K562 (cell line): ENCODE results near the gene ARHGAP26. TPM values are rescaled to one million over a fixed set of nuclear protein-coding genes. Genes with fewer than 3 reads are reported as not detected.

Experiments used
- ATAC-seq: fragments of 200-7000 bp; cut with Tn5 transposase; 3 replicates; pipeline ENCODE4 v1.9.1; 2020; ENCODE audit warnings: moderate library complexity
- BruUV-seq: library from RNA; stranded (reverse); fragments of 400-500 nt; replicated peaks from 2 replicates; lab custom pipeline; 2021; lab: Mats Ljungman, UMichigan
- CTCF ChIA-PET: fragments of 300-600 bp; formaldehyde crosslinking; extraction: SDS; loops from one replicate; lab custom pipeline; 2021; ENCODE audit warnings: low intra/inter-chr PET ratio; lab: Yijun Ruan, JAX
- POLR2A ChIA-PET: fragments of 300-600, 350-650 bp; sonication (Branson Sonifier 250); formaldehyde crosslinking; extraction: SDS; loops from one replicate; lab custom pipeline; 2021; ENCODE audit warnings: antibody characterized with exemption, inconsistent platforms; lab: Yijun Ruan, JAX
- DNase-seq, 4 experiments: peaks; one replicate each; pipeline versions ENCODE4 v3.0.0 to v3.0.0-alpha.2; 2011 to 2018; ENCODE audit warnings: low spot score in 3 of 4, mixed read lengths in 3 of 4; ENCODE audit errors: extremely low read depth in 1 of 4
- FAIRE-seq: peaks from 2 replicates; lab custom pipeline; 2011; peaks lifted over from hg19 to GRCh38; lab: Jason Lieb, UNC
- H2AFZ ChIP-seq: 2 replicates; pipeline ENCODE4 v1.6.0; 2011; ENCODE audit warnings: low read depth, low read length, control low read depth, inconsistent platforms
- H3K27ac ChIP-seq: fragments of 200-600 bp; 3 replicates; pipeline ENCODE4 v1.8.0; 2011; ENCODE audit warnings: low read depth, mild to moderate bottlenecking, control low read depth, inconsistent platforms, low read length, moderate library complexity, mixed read lengths; ENCODE audit errors: extremely low read depth
- H3K27me3 ChIP-seq, 2 experiments: fragments of 300-600 bp in 1 of 2; 2 replicates in 1 of 2; 3 replicates in 1 of 2; pipeline versions ENCODE4 v1.6.0 to v1.8.0; 2011; ENCODE audit warnings: inconsistent platforms in 2 of 2, low read length in 2 of 2, mild to moderate bottlenecking in 1 of 2, mixed read lengths in 1 of 2, moderate library complexity in 1 of 2; ENCODE audit not compliant: control insufficient read depth in 2 of 2, insufficient read depth in 2 of 2
- H3K36me3 ChIP-seq: fragments of 300-600 bp; 3 replicates; pipeline ENCODE4 v1.8.0; 2011; ENCODE audit warnings: mild to moderate bottlenecking, low read length, inconsistent platforms; ENCODE audit not compliant: control insufficient read depth, insufficient read depth
- H3K4me1 ChIP-seq, 2 experiments: fragments of 200-600 bp in 1 of 2; replicated peaks in 1 of 2; 2 replicates in 1 of 2; 3 replicates in 1 of 2; pipeline versions ENCODE4 v1.5.1 to v1.8.0; 2011; ENCODE audit warnings: inconsistent platforms in 2 of 2, low read length in 2 of 2, mild to moderate bottlenecking in 1 of 2, mixed read lengths in 1 of 2, moderate library complexity in 1 of 2; ENCODE audit not compliant: control insufficient read depth in 2 of 2, insufficient read depth in 2 of 2
- H3K4me2 ChIP-seq: 2 replicates; pipeline ENCODE4 v1.6.1; 2011; ENCODE audit warnings: low read length, control low read depth, inconsistent platforms, mixed read lengths; ENCODE audit not compliant: insufficient read depth
- H3K4me3 ChIP-seq: fragments of 200-600 bp; sonication (generic), shearing (Covaris generic); 2 replicates; pipeline ENCODE4 v1.5.1; 2016; ENCODE audit warnings: control low read depth, inconsistent platforms
- H3K79me2 ChIP-seq: fragments of 200-600 bp; 3 replicates; pipeline ENCODE4 v1.8.0; 2011; ENCODE audit warnings: low read length, inconsistent platforms; ENCODE audit not compliant: control insufficient read depth, insufficient read depth
- H3K9ac ChIP-seq, 2 experiments: 2 replicates each; pipeline versions ENCODE4 v1.6.0 to v1.6.1; 2011; ENCODE audit warnings: low read depth in 2 of 2, low read length in 2 of 2, control low read depth in 1 of 2, inconsistent platforms in 1 of 2, mild to moderate bottlenecking in 1 of 2, mixed read lengths in 1 of 2; ENCODE audit not compliant: insufficient read depth in 1 of 2
- H3K9me1 ChIP-seq: one replicate; pipeline ENCODE4 v1.6.0; 2011; ENCODE audit warnings: inconsistent platforms, mild to moderate bottlenecking, low read length, moderate library complexity; ENCODE audit not compliant: control insufficient read depth, insufficient read depth
- H3K9me3 ChIP-seq: replicated peaks from 2 replicates; pipeline ENCODE4 v1.5.1; 2011; ENCODE audit warnings: low read depth, low read length, inconsistent platforms; ENCODE audit not compliant: control insufficient read depth, insufficient read depth
- H4K20me1 ChIP-seq: replicated peaks from 2 replicates; pipeline ENCODE4 v1.6.1; 2011; ENCODE audit warnings: low read length, inconsistent platforms, mixed read lengths; ENCODE audit not compliant: control insufficient read depth, insufficient read depth
- BHLHE40 ChIP-seq: IDR thresholded peaks from 2 replicates; pipeline ENCODE4 v1.6.1; 2011; ENCODE audit warnings: low read length, improper control_type of control experiment
- CBX1 ChIP-seq: sonication (generic); IDR thresholded peaks from 2 replicates; pipeline ENCODE4 v1.6.1; 2016; ENCODE audit warnings: antibody characterized with exemption, low read depth, mild to moderate bottlenecking
- ESRRA ChIP-seq: fragments of 450-650 bp; IDR thresholded peaks from 2 replicates; pipeline ENCODE4 v1.6.1; 2014; ENCODE audit warnings: low read depth, mild to moderate bottlenecking, moderate library complexity, borderline replicate concordance
- GABPB1 ChIP-seq: sonication (generic); formaldehyde crosslinking; IDR thresholded peaks from 2 replicates; pipeline ENCODE4 v1.8.0; 2022; ENCODE audit warnings: mild to moderate bottlenecking, missing genetic modification reagents
- POLR2G ChIP-seq: fragments of 200-400 bp; formaldehyde crosslinking; IDR thresholded peaks from 2 replicates; pipeline ENCODE4 v1.6.1; 2017; ENCODE audit warnings: low read depth, mild to moderate bottlenecking, antibody characterized with exemption, low read length, moderate library complexity
- ZNF699 ChIP-seq: fragments of 250-450 bp; sonication (Bioruptor Pico); IDR thresholded peaks from 2 replicates; pipeline ENCODE4 v1.8.0; 2021; ENCODE audit warnings: mild to moderate bottlenecking, moderate library complexity; ENCODE audit not compliant: insufficient replicate concordance
- WGBS: fragments of 100-300 bp; shearing (Covaris generic); methylation state at CpG from one replicate; pipeline ENCODE4 v1.1.6; 2016; ENCODE audit warnings: low coverage, mixed read lengths; ENCODE audit not compliant: insufficient coverage; ENCODE audit errors: missing lambda C conversion rate; 5-methylcytosine and 5-hydroxymethylcytosine counted together
- in situ Hi-C: fragments of 300-500 bp; cut with MboI; formaldehyde crosslinking; loops from 4 replicates; pipeline ENCODE4 v1.15.0; 2018; ENCODE audit warnings: inconsistent platforms, mixed read lengths
- intact Hi-C: fragments of 100-400 bp; cut with micrococcal nuclease; formaldehyde crosslinking; loops from 2 replicates; pipeline ENCODE4 v1.14.2; 2022
- polyA plus RNA-seq, 8 experiments: library from polyadenylated mRNA; depleted of rRNA in 4 of 8; stranded (reverse) in 5 of 8; unstranded in 3 of 8; fragments of >200 nt; fragmentation: Nextera tagmentation in 2 of 8; fragmentation: Illumina TruSeq in 1 of 8; extraction: Ambion mirVana in 2 of 8; extraction: Trizol in 1 of 8; gene quantifications; 2 replicates each; pipeline versions ENCODE4 v1.2.1 to v1.2.3, GENCODE V29; 2011 to 2014; ENCODE audit warnings: inconsistent platforms in 1 of 8, missing spikeins in 1 of 8
- total RNA-seq, 7 experiments: library from RNA; depleted of rRNA in 6 of 7; stranded (reverse); fragments of >200 nt in 6 of 7; fragmentation: Illumina TruSeq in 2 of 7; extraction: Trizol in 2 of 7; gene quantifications; 2 replicates each; pipeline versions ENCODE4 v1.2.1 to v1.2.3, GENCODE V29; 2011 to 2021; ENCODE audit warnings: low replicate concordance in 1 of 7

ARHGAP26 gene
- total and polyA plus RNA-seq, 9 of the 15 experiments (the other 6 are each of a cell fraction or from before 2014, with no cell fraction given): 0.13 to 1.1 (median 0.55) TPM

- in situ Hi-C loops: no loop called here
- CTCF ChIA-PET: no interaction called here
- H3K4me3 ChIP-seq: no peak overlapping the region
- H3K79me2 ChIP-seq: no peaks in the 10 kb centered on the region
- no peaks in the 10 kb centered on the region for H3K27me3 ChIP-seq
- no peak overlapping the region for H2AFZ ChIP-seq
- H3K36me3 ChIP-seq: no peaks in the 10 kb centered on the region
- no peak for ATAC-seq
- no peak for FAIRE-seq
- no TSS peak for BruUV-seq
- 23% methylated on average over 5 of the region's 5 CpGs for WGBS
- no peaks in the 10 kb centered on the region for H3K9me3 ChIP-seq
- POLR2A ChIA-PET: no interaction called here
- H3K4me2 ChIP-seq: no peak overlapping the region
- intact Hi-C loops: no loop called here
- H3K9me1 ChIP-seq: no peaks in the 10 kb centered on the region
- H4K20me1 ChIP-seq: no peaks in the 10 kb centered on the region
- no peak for TF ChIP-seq ESRRA
- TF ChIP-seq POLR2G: no peak
- no peak for TF ChIP-seq ZNF699 (CRISPR knock-in tag)
- TF ChIP-seq CBX1: no peak
- no peak for TF ChIP-seq BHLHE40
- no peak for TF ChIP-seq GABPB1 (CRISPR knock-in tag)
- H3K27ac ChIP-seq: no peak overlapping the region
- H3K9ac ChIP-seq: no peak overlapping the region
- DNase-seq: no peak
- peaks cover 0 to 8% of the 10 kb centered on the region in 2 experiments; a peak in 1 of 5 replicates for H3K4me1 ChIP-seq
Measured at GRCh38 chr5:143130613-143131305, 360.6 kb downstream of the ARHGAP26 start.
